Uterus (tissue), 4 donors: ENCODE data around the gene NREP. TPM values are rescaled to one million over a fixed set of nuclear protein-coding genes. Genes with fewer than 3 reads are reported as not detected.

Experiments used
- DNase-seq, 2 donors: peaks; one replicate each; pipeline ENCODE4 v3.0.0-alpha.2; 2019 to 2020
- H3K27ac ChIP-seq, 2 donors: fragments of 200-600 bp; sonication (generic); 1 replicate in 1 of 2; 2 replicates in 1 of 2; pipeline ENCODE4 v1.5.1; 2016 to 2018
- H3K27me3 ChIP-seq, 2 donors: fragments of 200-600 bp; sonication (generic); one replicate each; pipeline ENCODE4 v1.5.1; 2018 to 2019; ENCODE audit warnings: control low read depth in 1 of 2
- H3K36me3 ChIP-seq, 2 donors: fragments of 200-600 bp; sonication (generic); one replicate each; pipeline ENCODE4 v1.5.1; 2019; ENCODE audit warnings: control low read depth in 1 of 2
- H3K4me1 ChIP-seq, 2 donors: fragments of 200-600 bp; sonication (generic); one replicate each; pipeline ENCODE4 v1.5.1; 2018 to 2019; ENCODE audit warnings: control low read depth in 1 of 2
- H3K4me3 ChIP-seq, 2 donors: fragments of 200-600 bp; sonication (generic); 1 replicate in 1 of 2; 2 replicates in 1 of 2; pipeline ENCODE4 v1.5.1; 2018 to 2019; ENCODE audit warnings: mild to moderate bottlenecking in 1 of 2
- H3K9me3 ChIP-seq, 2 donors: fragments of 200-600 bp; sonication (generic); one replicate each; pipeline ENCODE4 v1.5.1; 2019; ENCODE audit warnings: control low read depth in 1 of 2
- POLR2A ChIP-seq, 2 donors: fragments of 450-650 bp; IDR thresholded peaks; one replicate each; pipeline ENCODE4 v1.6.1; 2016; ENCODE audit warnings: antibody characterized with exemption in 2 of 2, mild to moderate bottlenecking in 1 of 2, moderate library complexity in 1 of 2
- intact Hi-C: fragments of 100-400 bp; cut with DNase I; formaldehyde crosslinking; loops from one replicate; pipeline ENCODE4 v1.15.1; 2023; ENCODE audit warnings: low total_unique reads
- total RNA-seq, 4 donors: library from RNA; depleted of rRNA in 3 of 4; stranded (reverse); fragments of >200 nt in 3 of 4; gene quantifications; one replicate each; pipeline versions ENCODE4 v1.1.0 to v1.2.4, GENCODE V29; 2014 to 2023
- TF ChIP-seq, protein P1 (sequence below), 4 experiments: fragments of 200-600 bp in 2 of 4; fragments of 450-650 bp in 2 of 4; sonication (generic) in 2 of 4; IDR thresholded peaks; one replicate each; pipeline ENCODE4 v1.5.1; 2016 to 2019; ENCODE audit warnings: antibody characterized with exemption in 4 of 4, mild to moderate bottlenecking in 2 of 4, moderate library complexity in 1 of 4
- donor health status: DM: yes; HTN: yes; CAD: no.

The NREP gene
- total RNA-seq, 4 donors from 2014 or later, result 21.4 to 779 (median 52.6) TPM

DNA sequence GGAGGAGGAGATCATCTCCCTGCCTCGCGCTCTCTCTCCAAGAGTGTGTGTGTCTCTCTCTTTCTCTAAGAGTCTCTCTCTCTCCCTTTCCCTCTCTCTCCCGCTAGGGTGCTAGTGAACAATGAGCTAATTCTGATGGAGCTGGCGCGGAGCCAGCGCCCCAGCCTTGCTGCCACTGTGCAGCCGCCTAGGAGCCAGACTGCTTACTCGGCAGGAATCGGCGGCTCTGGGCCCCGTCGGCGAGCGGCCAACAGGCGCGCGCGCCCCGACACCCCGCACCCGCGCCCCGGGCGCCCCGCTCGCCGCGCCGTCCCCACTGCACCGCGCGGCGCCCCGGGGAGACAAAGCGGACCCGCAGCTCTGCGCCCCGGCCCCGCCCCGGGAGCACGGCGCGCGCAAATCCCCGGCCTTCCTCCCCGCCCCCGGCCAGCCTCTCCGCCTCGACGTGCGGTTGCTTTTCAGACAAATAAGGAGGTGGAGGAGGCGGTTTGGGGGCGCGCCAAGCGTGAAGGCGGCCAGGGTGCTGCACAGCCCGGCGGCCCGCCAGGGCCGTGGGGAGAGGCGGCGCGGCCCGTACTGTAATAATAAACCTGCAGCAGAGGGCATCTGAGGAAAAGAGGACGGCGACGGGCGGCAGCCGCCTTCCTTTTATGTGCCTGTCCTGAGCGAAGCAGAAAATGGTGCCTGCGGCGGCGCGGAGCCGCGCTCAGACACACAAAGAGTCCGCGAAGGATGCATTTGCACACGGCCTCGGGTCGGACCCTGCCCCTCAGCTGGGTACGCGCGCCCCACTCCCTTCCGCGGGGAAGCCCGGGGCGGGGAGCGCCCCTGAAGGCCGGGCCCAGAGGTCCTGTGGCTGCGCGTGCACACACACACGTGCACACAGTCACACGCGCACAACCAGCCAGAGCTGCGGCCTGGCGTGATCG, 625 bp upstream of the NREP start:
- TF ChIP-seq POLR2A (IDR thresholded peaks at IDR 0.05), result peak; percentile 51 to 58
- TF ChIP-seq, protein P1, sequence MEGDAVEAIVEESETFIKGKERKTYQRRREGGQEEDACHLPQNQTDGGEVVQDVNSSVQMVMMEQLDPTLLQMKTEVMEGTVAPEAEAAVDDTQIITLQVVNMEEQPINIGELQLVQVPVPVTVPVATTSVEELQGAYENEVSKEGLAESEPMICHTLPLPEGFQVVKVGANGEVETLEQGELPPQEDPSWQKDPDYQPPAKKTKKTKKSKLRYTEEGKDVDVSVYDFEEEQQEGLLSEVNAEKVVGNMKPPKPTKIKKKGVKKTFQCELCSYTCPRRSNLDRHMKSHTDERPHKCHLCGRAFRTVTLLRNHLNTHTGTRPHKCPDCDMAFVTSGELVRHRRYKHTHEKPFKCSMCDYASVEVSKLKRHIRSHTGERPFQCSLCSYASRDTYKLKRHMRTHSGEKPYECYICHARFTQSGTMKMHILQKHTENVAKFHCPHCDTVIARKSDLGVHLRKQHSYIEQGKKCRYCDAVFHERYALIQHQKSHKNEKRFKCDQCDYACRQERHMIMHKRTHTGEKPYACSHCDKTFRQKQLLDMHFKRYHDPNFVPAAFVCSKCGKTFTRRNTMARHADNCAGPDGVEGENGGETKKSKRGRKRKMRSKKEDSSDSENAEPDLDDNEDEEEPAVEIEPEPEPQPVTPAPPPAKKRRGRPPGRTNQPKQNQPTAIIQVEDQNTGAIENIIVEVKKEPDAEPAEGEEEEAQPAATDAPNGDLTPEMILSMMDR (IDR thresholded peaks at IDR 0.05), result peak in 2 of 4 experiments; percentile 51 to 67

DNA sequence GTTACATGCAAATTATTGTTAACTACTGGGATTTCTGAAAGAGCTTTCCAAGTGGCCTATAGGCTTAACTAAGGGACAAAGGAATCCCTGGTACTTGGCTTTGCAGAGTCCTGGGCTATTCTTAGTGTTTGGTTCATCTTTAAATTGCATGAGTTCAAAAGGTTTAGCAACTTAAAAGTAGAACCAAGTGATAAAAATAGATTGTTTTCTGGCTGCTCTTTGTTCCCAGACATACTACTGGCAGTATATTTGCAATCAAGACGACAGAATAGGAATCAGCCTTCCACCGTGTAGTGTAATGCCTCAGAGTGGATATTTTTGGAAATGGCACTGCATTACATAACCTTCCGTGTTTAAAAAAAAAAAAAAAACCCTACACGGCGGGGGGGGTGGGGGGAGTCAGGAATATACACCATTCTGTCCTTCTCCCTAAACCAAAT, 1.0 kb downstream of the NREP start:
- intact Hi-C loops, result no loop called here
- TF ChIP-seq POLR2A (IDR thresholded peaks at IDR 0.05), result no peak
- TF ChIP-seq, protein P1 (IDR thresholded peaks at IDR 0.05), result no peak
- H3K27ac ChIP-seq, result peak overlapping the region in 1 of 2 donors; percentile 93
- DNase-seq, result no peak
- H3K9me3 ChIP-seq, result no peaks in the 10 kb centered on the region
- no peaks in the 10 kb centered on the region for H3K36me3 ChIP-seq
- H3K4me3 ChIP-seq, result peak overlapping the region; percentile 60 to 67
- H3K27me3 ChIP-seq, result no peaks in the 10 kb centered on the region
- H3K4me1 ChIP-seq, result no peaks in the 10 kb centered on the region

More for the DNA sequence above, 625 bp upstream of the NREP start:
- no peaks in the 10 kb centered on the region for H3K9me3 ChIP-seq
- peak; percentile 91 to 94 for DNase-seq
- intact Hi-C loops, result no loop called here
- peak overlapping the region; percentile 90 to 93 for H3K27ac ChIP-seq
- H3K27me3 ChIP-seq, result no peaks in the 10 kb centered on the region
- no peaks in the 10 kb centered on the region for H3K36me3 ChIP-seq
- peak overlapping the region; percentile 60 to 67 for H3K4me3 ChIP-seq
- H3K4me1 ChIP-seq, result no peaks in the 10 kb centered on the region

GRCh38 chr5:111755345-111755941, 1.6 kb downstream of the NREP start:
- Histone ChIP-seq H3K9me3 (no peaks in the 10 kb centered on the region), H3K27me3 (no peaks in the 10 kb centered on the region), H3K27ac (peak overlapping the region in 1 of 2 donors; percentile 93), H3K4me1 (no peaks in the 10 kb centered on the region), H3K36me3 (no peaks in the 10 kb centered on the region), H3K4me3 (no peak overlapping the region)
- no peak for DNase-seq
- TF ChIP-seq POLR2A (IDR thresholded peaks at IDR 0.05), result no peak
- TF ChIP-seq, protein P1 (IDR thresholded peaks at IDR 0.05), result no peak
- intact Hi-C loops, result no loop called here

- intact Hi-C loops, result no loop called here
- H3K4me3 ChIP-seq, result no peak overlapping the region
- no peak for DNase-seq
- no peaks in the 10 kb centered on the region for H3K9me3 ChIP-seq
- no peaks in the 10 kb centered on the region for H3K36me3 ChIP-seq
- H3K27ac ChIP-seq, result no peak overlapping the region
- H3K27me3 ChIP-seq, result no peaks in the 10 kb centered on the region
- H3K4me1 ChIP-seq, result no peaks in the 10 kb centered on the region
- TF ChIP-seq POLR2A (IDR thresholded peaks at IDR 0.05), result no peak
- TF ChIP-seq, protein P1 (IDR thresholded peaks at IDR 0.05), result no peak
These were observed 3.0 kb downstream of the NREP start for GRCh38 chr5:111753884-111754589.
